ENCODE results near the gene A1CF. TPM values are rescaled to one million over a fixed set of nuclear protein-coding genes. Genes with fewer than 3 reads are reported as not detected.

The A1CF gene
- total and polyA plus RNA-seq, 2 of the 8 experiments (the other 6 are each of a cell fraction or from before 2014, with no cell fraction given): not detected

DNA sequence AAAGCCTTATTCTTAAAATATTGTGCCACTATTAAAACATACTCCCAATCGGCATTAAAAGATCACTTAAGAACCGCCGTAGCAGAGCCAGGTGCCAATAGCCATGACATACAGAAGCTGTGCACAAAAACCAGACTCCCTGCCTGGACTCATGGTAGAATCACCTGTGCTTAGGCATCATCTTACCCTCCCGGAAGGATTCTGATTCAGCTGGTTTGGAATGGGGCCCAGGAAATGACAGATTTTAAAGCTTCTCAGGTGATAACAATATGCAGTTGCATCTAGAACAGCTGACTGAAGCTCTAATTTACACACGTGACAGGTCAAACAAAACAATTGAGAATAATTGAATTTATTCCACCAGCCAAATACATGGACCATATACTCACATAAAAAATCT is 10.7 kb downstream of the A1CF start:
- Histone ChIP-seq H3K4ac (replicated peaks; ENCODE audit: insufficient read length, low read depth, low read length) (no peak overlapping the region), H2BK12ac (ENCODE audit: low read depth, low read length) (no peak overlapping the region), H3K9ac (replicated peaks in 1 of 4; ENCODE audit: extremely low read depth in 1 of 4, low read depth in 3 of 4, low read length in 3 of 4) (no peak overlapping the region), H3K9me3 (ENCODE audit: insufficient read depth in 2 of 2, low read depth in 1 of 2, low read length in 1 of 2) (no peaks in the 10 kb centered on the region), H4K5ac (ENCODE audit: insufficient read length, low read depth, low read length) (no peak overlapping the region), H3K23ac (ENCODE audit: insufficient read length) (no peak overlapping the region), H2BK5ac (ENCODE audit: low read depth, low read length) (no peak overlapping the region), H3K56ac (replicated peaks; ENCODE audit: insufficient read length, low read depth, low read length) (no peak overlapping the region), H3K79me1 (ENCODE audit: low read depth, low read length) (no peaks in the 10 kb centered on the region), H4K91ac (replicated peaks; ENCODE audit: insufficient read length, low read length) (no peak overlapping the region), H4K8ac (ENCODE audit: extremely low read depth, insufficient read depth, low read length) (no peak overlapping the region), H2AK5ac (ENCODE audit: low read depth, low read length) (no peak overlapping the region), H3K79me2 (ENCODE audit: control insufficient read depth in 1 of 2, insufficient read depth in 2 of 2, low read length in 2 of 2) (no peaks in the 10 kb centered on the region), H3K18ac (ENCODE audit: extremely low read depth, low read length) (no peak overlapping the region), H3K4me1 (replicated peaks in 1 of 4; ENCODE audit: control insufficient read depth in 3 of 4, insufficient read depth in 4 of 4, low read length in 3 of 4) (no peaks in the 10 kb centered on the region), H3K27me3 (replicated peaks in 1 of 4; ENCODE audit: control insufficient read depth in 3 of 4, extremely low read depth in 1 of 4, insufficient read depth in 3 of 4, low read length in 3 of 4) (no peaks in the 10 kb centered on the region; a peak in 1 of 7 replicates), H3K27ac (ENCODE audit: low read depth, low read length) (no peak overlapping the region), H2BK20ac (ENCODE audit: low read length) (no peak overlapping the region), H3K4me3 (ENCODE audit: extremely low read depth in 1 of 4, insufficient read depth in 2 of 4, low read depth in 3 of 4, low read length in 4 of 4) (no peak overlapping the region), H2BK120ac (replicated peaks; ENCODE audit: low read depth, low read length) (no peak overlapping the region), H2AFZ (ENCODE audit: low read length) (no peak overlapping the region), H3K23me2 (ENCODE audit: low read depth, low read length) (no peaks in the 10 kb centered on the region), H3K14ac (ENCODE audit: insufficient read length) (no peak overlapping the region), H2BK15ac (ENCODE audit: low read length) (no peak overlapping the region), H3K36me3 (ENCODE audit: control insufficient read depth in 2 of 4, insufficient read depth in 4 of 4, low read length in 3 of 4) (no peaks in the 10 kb centered on the region), H3K4me2 (ENCODE audit: insufficient read depth in 1 of 2, low read depth in 2 of 2, low read length in 2 of 2) (no peak overlapping the region), H4K20me1 (replicated peaks in 1 of 2; ENCODE audit: control insufficient read depth in 1 of 2, insufficient read depth in 2 of 2, low read length in 2 of 2) (no peaks in the 10 kb centered on the region)
- POLR2A ChIA-PET (ENCODE audit: partially characterized antibody): no interaction called here
- CTCF ChIA-PET (ENCODE audit: partially characterized antibody): no interaction called here
- no peak for DNase-seq (ENCODE audit: low read depth in 1 of 2, low spot score in 2 of 2)
- 90% methylated on average over 5 of the region's 5 CpGs; no CpG with 5 or more reads in 1 of the 2 experiments for WGBS, 2 experiments (ENCODE audit: extremely low coverage in 1 of 2, insufficient coverage in 1 of 2, insufficient read length in 1 of 2, insufficient replicate concordance in 2 of 2, low coverage in 1 of 2, low lambda C conversion rate in 2 of 2, missing lambda C conversion rate in 1 of 2)
- no peak for FAIRE-seq
- no peak for TF ChIP-seq NRF1 (IDR thresholded peaks at IDR 0.05; ENCODE audit: low read depth, low read length)
- no peak for TF ChIP-seq GTF2F1 (IDR thresholded peaks at IDR 0.05; ENCODE audit: borderline replicate concordance, low read depth, low read length)
- no peak for TF ChIP-seq ATF2 (IDR thresholded peaks at IDR 0.05; ENCODE audit: low read length)
- TF ChIP-seq CEBPB (IDR thresholded peaks at IDR 0.05; ENCODE audit: low read depth, low read length): no peak
- TF ChIP-seq RBBP5 (IDR thresholded peaks at IDR 0.05; ENCODE audit: borderline replicate concordance, low read depth, low read length): no peak
- TF ChIP-seq SP4 (IDR thresholded peaks at IDR 0.05; ENCODE audit: low read length): no peak
- TF ChIP-seq, protein P1, sequence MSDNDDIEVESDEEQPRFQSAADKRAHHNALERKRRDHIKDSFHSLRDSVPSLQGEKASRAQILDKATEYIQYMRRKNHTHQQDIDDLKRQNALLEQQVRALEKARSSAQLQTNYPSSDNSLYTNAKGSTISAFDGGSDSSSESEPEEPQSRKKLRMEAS (IDR thresholded peaks at IDR 0.05): no peak
- no peak for TF ChIP-seq KDM4A (IDR thresholded peaks at IDR 0.05; ENCODE audit: low read depth, low read length, severe bottlenecking)
- TF ChIP-seq, protein P2, sequence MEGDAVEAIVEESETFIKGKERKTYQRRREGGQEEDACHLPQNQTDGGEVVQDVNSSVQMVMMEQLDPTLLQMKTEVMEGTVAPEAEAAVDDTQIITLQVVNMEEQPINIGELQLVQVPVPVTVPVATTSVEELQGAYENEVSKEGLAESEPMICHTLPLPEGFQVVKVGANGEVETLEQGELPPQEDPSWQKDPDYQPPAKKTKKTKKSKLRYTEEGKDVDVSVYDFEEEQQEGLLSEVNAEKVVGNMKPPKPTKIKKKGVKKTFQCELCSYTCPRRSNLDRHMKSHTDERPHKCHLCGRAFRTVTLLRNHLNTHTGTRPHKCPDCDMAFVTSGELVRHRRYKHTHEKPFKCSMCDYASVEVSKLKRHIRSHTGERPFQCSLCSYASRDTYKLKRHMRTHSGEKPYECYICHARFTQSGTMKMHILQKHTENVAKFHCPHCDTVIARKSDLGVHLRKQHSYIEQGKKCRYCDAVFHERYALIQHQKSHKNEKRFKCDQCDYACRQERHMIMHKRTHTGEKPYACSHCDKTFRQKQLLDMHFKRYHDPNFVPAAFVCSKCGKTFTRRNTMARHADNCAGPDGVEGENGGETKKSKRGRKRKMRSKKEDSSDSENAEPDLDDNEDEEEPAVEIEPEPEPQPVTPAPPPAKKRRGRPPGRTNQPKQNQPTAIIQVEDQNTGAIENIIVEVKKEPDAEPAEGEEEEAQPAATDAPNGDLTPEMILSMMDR (IDR thresholded peaks at IDR 0.05; ENCODE audit: control extremely low read depth in 1 of 3, insufficient read depth in 1 of 3, low read depth in 1 of 3, low read length in 3 of 3): no peak
- TF ChIP-seq EP300 (IDR thresholded peaks at IDR 0.05; ENCODE audit: borderline replicate concordance in 1 of 2, low read depth in 2 of 2, low read length in 2 of 2): no peak
